ENCODE data around the gene CABP1. TPM values are rescaled to one million over a fixed set of nuclear protein-coding genes. Genes with fewer than 3 reads are reported as not detected.

Gene CABP1
- total and polyA plus RNA-seq, 2 donors (not counting 1 experiment from before 2014, with no cell fraction given), result not detected

- peaks cover 17% of the 10 kb centered on the region for H3K4me1 Mint-ChIP-seq
- ATAC-seq (ENCODE audit: low read depth), result no peak
- TF ChIP-seq EZH2 (IDR thresholded peaks at IDR 0.05; ENCODE audit: borderline replicate concordance, insufficient read depth, low read depth, low read length, poor library complexity, severe bottlenecking), result no peak
- TF ChIP-seq CTCF (IDR thresholded peaks at IDR 0.05), result no peak
- H4K20me1 ChIP-seq (ENCODE audit: control insufficient read depth, insufficient read depth, low read length, poor library complexity, severe bottlenecking), result no peaks in the 10 kb centered on the region
- H3K27me3 ChIP-seq (replicated peaks in 1 of 4; ENCODE audit: control extremely low read depth in 1 of 4, control insufficient read depth in 3 of 4, insufficient read depth in 4 of 4, low read length in 3 of 4), result peaks cover 0 to 66% (median 39%) of the 10 kb centered on the region in 4 experiments
- H3K9me3 ChIP-seq (ENCODE audit: control extremely low read depth in 1 of 3, control insufficient read depth in 2 of 3, insufficient read depth in 1 of 3, low read length in 2 of 3), result peaks cover 0 to 5% (median 0%) of the 10 kb centered on the region in 3 donors
- H3K27me3 Mint-ChIP-seq, result peaks cover 64% of the 10 kb centered on the region
- DNase-seq, result no peak
- CTCF ChIA-PET, result interaction anchor here (0.5 to 1.7 kb wide), 4 partner anchors 41 to 331 kb away, joined by 3 to 9 read pairs (median 3); no protein-coding TSS in a partner anchor
- intact Hi-C loops (cut with micrococcal nuclease), result no loop called here
- no peaks in the 10 kb centered on the region for H3K79me2 ChIP-seq (ENCODE audit: control insufficient read depth, insufficient read depth, low read length)
- H3K27ac ChIP-seq (ENCODE audit: low read length in 2 of 2), result no peak overlapping the region
- H3K27ac Mint-ChIP-seq, result no peak overlapping the region
- H3K4me2 ChIP-seq (replicated peaks; ENCODE audit: low read depth, low read length, poor library complexity, severe bottlenecking), result no peak overlapping the region
- peaks cover 17 to 24% of the 10 kb centered on the region in 2 donors for H3K4me1 ChIP-seq (ENCODE audit: control insufficient read depth in 2 of 2, insufficient read depth in 2 of 2, low read length in 2 of 2)
- H3K4me3 Mint-ChIP-seq, result peak overlapping the region; percentile 59
- no peak overlapping the region for H2AFZ ChIP-seq (ENCODE audit: insufficient read depth, low read depth, low read length, poor library complexity, severe bottlenecking)
- no peak overlapping the region for H3K9ac ChIP-seq (ENCODE audit: low read length)
- H3K36me3 ChIP-seq (replicated peaks in 1 of 2; ENCODE audit: control extremely low read depth in 1 of 2, control insufficient read depth in 1 of 2, extremely low read depth in 1 of 2, insufficient read depth in 2 of 2, low read length in 1 of 2), result no peaks in the 10 kb centered on the region
- 90% methylated on average over 9 of the region's 9 CpGs for WGBS (ENCODE audit: insufficient coverage)
- POLR2A ChIA-PET, result no interaction called here
- no peak overlapping the region for H3K4me3 ChIP-seq (ENCODE audit: control extremely low read depth in 1 of 5, extremely low read depth in 1 of 5, insufficient read depth in 1 of 5, low read depth in 2 of 5, low read length in 4 of 5)
- no peaks in the 10 kb centered on the region for H3K9me3 Mint-ChIP-seq (ENCODE audit: insufficient read depth)
These were observed 1.7 kb downstream of the CABP1 start for GRCh38 chr12:120642121-120642520.

GRCh38 chr12:120642826-120643225, 2.4 kb downstream of the CABP1 start:
- no peak overlapping the region for H3K27ac ChIP-seq (ENCODE audit: low read length in 2 of 2)
- H3K79me2 ChIP-seq (ENCODE audit: control insufficient read depth, insufficient read depth, low read length), result no peaks in the 10 kb centered on the region
- H3K27me3 Mint-ChIP-seq, result peaks cover 60% of the 10 kb centered on the region
- peaks cover 0 to 5% (median 0%) of the 10 kb centered on the region in 3 donors for H3K9me3 ChIP-seq (ENCODE audit: control extremely low read depth in 1 of 3, control insufficient read depth in 2 of 3, insufficient read depth in 1 of 3, low read length in 2 of 3)
- peaks cover 0 to 66% (median 40%) of the 10 kb centered on the region in 4 experiments for H3K27me3 ChIP-seq (replicated peaks in 1 of 4; ENCODE audit: control extremely low read depth in 1 of 4, control insufficient read depth in 3 of 4, insufficient read depth in 4 of 4, low read length in 3 of 4)
- WGBS (ENCODE audit: insufficient coverage), result 81% methylated on average over 4 of the region's 4 CpGs
- no peaks in the 10 kb centered on the region for H4K20me1 ChIP-seq (ENCODE audit: control insufficient read depth, insufficient read depth, low read length, poor library complexity, severe bottlenecking)
- no peak overlapping the region for H3K9ac ChIP-seq (ENCODE audit: low read length)
- no peak overlapping the region for H2AFZ ChIP-seq (ENCODE audit: insufficient read depth, low read depth, low read length, poor library complexity, severe bottlenecking)
- intact Hi-C loops (cut with micrococcal nuclease), result no loop called here
- POLR2A ChIA-PET, result no interaction called here
- no peaks in the 10 kb centered on the region for H3K9me3 Mint-ChIP-seq (ENCODE audit: insufficient read depth)
- TF ChIP-seq EZH2 (IDR thresholded peaks at IDR 0.05; ENCODE audit: borderline replicate concordance, insufficient read depth, low read depth, low read length, poor library complexity, severe bottlenecking), result no peak
- TF ChIP-seq CTCF (IDR thresholded peaks at IDR 0.05), result no peak
- H3K4me1 ChIP-seq (ENCODE audit: control insufficient read depth in 2 of 2, insufficient read depth in 2 of 2, low read length in 2 of 2), result peaks cover 18 to 24% of the 10 kb centered on the region in 2 donors
- H3K4me3 Mint-ChIP-seq, result peak overlapping the region; percentile 59
- H3K4me3 ChIP-seq (ENCODE audit: control extremely low read depth in 1 of 5, extremely low read depth in 1 of 5, insufficient read depth in 1 of 5, low read depth in 2 of 5, low read length in 4 of 5), result no peak overlapping the region
- H3K36me3 ChIP-seq (replicated peaks in 1 of 2; ENCODE audit: control extremely low read depth in 1 of 2, control insufficient read depth in 1 of 2, extremely low read depth in 1 of 2, insufficient read depth in 2 of 2, low read length in 1 of 2), result no peaks in the 10 kb centered on the region
- ATAC-seq (ENCODE audit: low read depth) (no peak), DNase-seq (no peak)
- CTCF ChIA-PET, result interaction anchor here (1.0 to 1.7 kb wide), 4 partner anchors 40 to 467 kb away, joined by 3 to 9 read pairs (median 3); no protein-coding TSS in a partner anchor
- H3K4me2 ChIP-seq (replicated peaks; ENCODE audit: low read depth, low read length, poor library complexity, severe bottlenecking), result no peak overlapping the region
- H3K4me1 Mint-ChIP-seq, result peaks cover 18% of the 10 kb centered on the region
- H3K27ac Mint-ChIP-seq, result no peak overlapping the region

Data from B cell (primary cell).